ENCODE results near the gene NBAS.

NBAS gene

GRCh38 chr2:15136639-15137038 is 424.5 kb downstream of the NBAS start:
- no peak overlapping the region for H3K4me3 ChIP-seq (ENCODE audit: low read depth, low read length)
- DNase-seq (ENCODE audit: low read depth) = no peak
- TF ChIP-seq CTCF (IDR thresholded peaks at IDR 0.05; ENCODE audit: control insufficient read depth, extremely low read depth, insufficient read depth) = no peak

GRCh38 chr2:15134957-15135356 is 426.2 kb downstream of the NBAS start:
- no peak for TF ChIP-seq CTCF (IDR thresholded peaks at IDR 0.05; ENCODE audit: control insufficient read depth, extremely low read depth, insufficient read depth)
- no peak overlapping the region for H3K4me3 ChIP-seq (ENCODE audit: low read depth, low read length)
- no peak for DNase-seq (ENCODE audit: low read depth)

GRCh38 chr2:15133461-15133860 is 427.7 kb downstream of the NBAS start:
- TF ChIP-seq CTCF (IDR thresholded peaks at IDR 0.05; ENCODE audit: control insufficient read depth, extremely low read depth, insufficient read depth) = no peak
- no peak overlapping the region for H3K4me3 ChIP-seq (ENCODE audit: low read depth, low read length)
- no peak for DNase-seq (ENCODE audit: low read depth)

GRCh38 chr2:15128846-15129245 is 432.3 kb downstream of the NBAS start:
- no peak for DNase-seq (ENCODE audit: low read depth)
- H3K4me3 ChIP-seq (ENCODE audit: low read depth, low read length) = no peak overlapping the region
- no peak for TF ChIP-seq CTCF (IDR thresholded peaks at IDR 0.05; ENCODE audit: control insufficient read depth, extremely low read depth, insufficient read depth)

- H3K4me3 ChIP-seq (ENCODE audit: low read depth, low read length) = no peak overlapping the region
- TF ChIP-seq CTCF (IDR thresholded peaks at IDR 0.05; ENCODE audit: control insufficient read depth, extremely low read depth, insufficient read depth) = no peak
- no peak for DNase-seq (ENCODE audit: low read depth)
Measured at GRCh38 chr2:15127876-15128275, 433.3 kb downstream of the NBAS start.

- no peak for DNase-seq (ENCODE audit: low read depth)
Measured at GRCh38 chr2:15127301-15127700, 433.8 kb downstream of the NBAS start.

More at GRCh38 chr2:15127301-15127700, 433.8 kb downstream of the NBAS start:
- H3K4me3 ChIP-seq (ENCODE audit: low read depth, low read length) = no peak overlapping the region
- TF ChIP-seq CTCF (IDR thresholded peaks at IDR 0.05; ENCODE audit: control insufficient read depth, extremely low read depth, insufficient read depth) = no peak
